GM19372 (cell line): Measurements from ENCODE around the gene GPD1L.

Experiments
- ATAC-seq: cut with Tn5 transposase; IDR thresholded peaks from one replicate; pipeline ENCODE4 v1.9.1; 2021; ENCODE audit warnings: mild to moderate bottlenecking, low read depth, moderate library complexity; ENCODE audit not compliant: unreplicated experiment

The GPD1L gene

GRCh38 chr3:32216172-32216783 is 109.9 kb downstream of the GPD1L start:
- no peak for ATAC-seq

GRCh38 chr3:32217339-32217738 is 110.9 kb downstream of the GPD1L start:
- ATAC-seq = no peak
